ENCODE measurements around the gene DCD. TPM values are rescaled to one million over a fixed set of nuclear protein-coding genes. Genes with fewer than 3 reads are reported as not detected.
A peak's percentile ranks its signal among the peaks of the same experiment; 100 is the strongest.

Gene DCD
- total RNA-seq, 1 donor from 2014 or later, result not detected

GRCh38 chr12:54608769-54609168 lies 39.4 kb downstream of the DCD start:
- no peak for DNase-seq (ENCODE audit: low read depth in 2 of 2)

DNA sequence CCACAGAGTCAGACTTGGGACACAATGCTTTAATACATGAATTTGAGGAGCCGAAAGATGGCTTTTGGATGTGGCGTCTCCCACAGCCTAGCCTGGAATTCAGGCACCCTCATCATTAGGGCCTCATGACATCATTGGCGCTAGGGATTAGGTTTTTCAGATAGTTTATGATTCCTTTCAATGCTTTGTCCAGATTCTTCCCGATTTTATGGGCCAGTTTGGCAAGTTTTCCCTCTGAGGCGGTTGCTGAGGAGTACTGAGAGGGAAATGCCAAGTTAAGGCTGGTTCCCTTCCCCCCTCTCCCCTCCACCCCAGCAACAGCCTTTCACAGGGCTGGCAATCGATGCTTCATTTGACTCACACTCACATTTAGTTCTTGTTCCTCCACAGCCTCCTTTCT lies 40.0 kb downstream of the DCD start:
- no peak for DNase-seq (ENCODE audit: low read depth in 2 of 2)

DNA sequence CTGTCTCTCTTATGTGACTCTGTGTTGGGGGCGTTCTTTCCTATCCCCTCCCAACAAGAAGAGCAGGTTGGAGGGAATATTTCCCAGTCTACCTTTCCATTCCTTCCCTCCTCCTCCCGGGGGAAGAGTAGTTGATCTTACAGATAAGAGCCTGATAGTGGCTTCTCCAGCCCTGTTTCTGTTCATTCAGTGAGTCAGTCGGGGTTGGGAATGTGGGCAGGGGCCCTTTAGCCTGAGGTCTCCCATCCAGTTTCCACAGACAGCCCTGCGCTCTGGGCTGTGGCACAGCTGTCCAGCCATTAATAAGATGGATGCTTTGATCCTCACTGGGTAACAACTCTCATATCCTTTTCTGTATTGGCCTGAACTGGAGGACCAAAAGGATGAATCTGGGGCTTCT lies 41.6 kb downstream of the DCD start:
- no peak for DNase-seq (ENCODE audit: low read depth in 2 of 2)

DNA sequence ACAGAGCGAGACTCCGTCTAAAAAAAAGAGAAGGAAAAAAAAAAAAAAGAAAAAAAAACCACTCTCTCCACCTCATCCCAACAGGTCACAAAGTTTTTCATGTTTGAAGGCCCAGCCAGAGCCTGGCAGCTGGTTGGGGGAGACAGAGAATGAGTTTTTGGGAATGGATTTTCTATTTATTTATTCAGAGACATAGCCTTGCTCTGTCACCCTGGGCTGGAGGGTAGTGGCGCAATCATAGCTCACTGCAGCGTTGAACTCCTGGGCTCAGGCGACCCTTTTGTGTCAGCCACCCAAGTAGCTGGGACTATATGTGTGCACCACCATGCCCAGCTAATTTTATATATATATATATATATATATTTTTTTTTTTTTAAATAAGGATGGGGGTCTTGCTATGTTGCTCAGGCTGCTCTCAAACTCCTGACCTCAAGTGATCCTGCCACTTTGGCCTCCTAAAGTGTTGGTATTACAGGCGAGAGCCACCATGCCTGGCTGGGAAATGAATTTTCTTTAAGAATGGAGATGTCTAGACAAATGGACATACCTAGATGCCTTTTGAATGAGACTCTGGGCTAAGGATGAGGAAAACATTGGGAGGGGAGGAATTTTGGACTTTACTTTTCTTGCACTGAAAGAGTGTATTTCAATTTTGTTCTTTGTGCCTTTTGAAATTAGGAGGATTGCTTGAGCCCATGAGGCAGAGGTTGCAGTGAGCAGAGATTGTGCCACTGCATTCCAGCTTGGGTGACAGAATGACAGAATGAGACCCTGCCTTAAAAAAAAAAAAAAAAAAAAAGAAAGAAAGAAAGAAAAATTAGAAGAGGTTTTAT lies 42.8 kb downstream of the DCD start:
- no peak for DNase-seq (ENCODE audit: low read depth in 2 of 2)

DNA sequence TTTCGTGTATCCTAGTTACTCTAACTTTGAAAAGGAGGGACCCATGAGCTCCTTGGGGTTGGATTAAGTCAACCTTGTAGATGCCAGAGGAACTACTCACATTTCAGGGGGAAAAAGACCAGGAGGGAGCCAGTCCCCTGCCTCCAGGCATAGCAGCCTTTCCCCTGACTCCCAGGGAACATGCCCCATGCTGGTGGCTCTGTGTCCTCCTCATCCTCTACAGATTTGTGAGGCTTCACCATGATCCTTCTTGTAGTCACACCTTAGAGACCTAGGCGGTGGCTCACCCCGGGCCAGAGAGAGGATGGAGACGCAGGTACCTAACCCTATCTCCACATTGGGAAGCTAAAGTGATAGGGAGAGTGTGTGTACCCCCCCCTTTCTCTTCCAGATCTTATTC lies 43.7 kb downstream of the DCD start:
- DNase-seq (ENCODE audit: low read depth in 2 of 2), result no peak

- DNase-seq (ENCODE audit: low read depth in 2 of 2), result no peak
These were observed 44.3 kb downstream of the DCD start for GRCh38 chr12:54603872-54604271.

GRCh38 chr12:54603173-54603814 lies 44.9 kb downstream of the DCD start:
- DNase-seq (ENCODE audit: low read depth in 2 of 2), result peak; percentile 73 to 76

GRCh38 chr12:54602661-54603060 lies 45.5 kb downstream of the DCD start:
- no peak for DNase-seq (ENCODE audit: low read depth in 2 of 2)

DNA sequence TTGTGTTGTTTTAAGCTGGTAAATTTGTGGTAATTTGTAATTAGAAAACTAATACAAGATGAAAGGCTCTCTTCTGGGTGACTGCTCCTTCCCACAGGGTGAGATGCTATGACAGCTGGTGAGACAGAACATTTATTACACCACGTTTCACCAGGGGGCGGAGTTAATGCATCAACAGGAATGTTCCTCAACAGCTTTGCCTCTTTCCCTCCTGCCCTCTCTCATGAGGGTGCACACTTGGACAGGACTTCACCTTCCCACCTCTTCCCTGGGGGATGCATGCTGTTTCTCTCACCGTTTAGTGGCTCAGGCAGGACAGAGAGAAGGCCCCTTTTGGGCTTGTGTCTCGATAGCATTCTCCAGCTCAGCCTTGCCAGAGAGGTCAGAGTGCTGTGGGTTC lies 46.3 kb downstream of the DCD start:
- DNase-seq (ENCODE audit: low read depth in 2 of 2), result no peak

- no peak for DNase-seq (ENCODE audit: low read depth in 2 of 2)
These were observed 49.2 kb downstream of the DCD start for GRCh38 chr12:54598970-54599369.

DNA sequence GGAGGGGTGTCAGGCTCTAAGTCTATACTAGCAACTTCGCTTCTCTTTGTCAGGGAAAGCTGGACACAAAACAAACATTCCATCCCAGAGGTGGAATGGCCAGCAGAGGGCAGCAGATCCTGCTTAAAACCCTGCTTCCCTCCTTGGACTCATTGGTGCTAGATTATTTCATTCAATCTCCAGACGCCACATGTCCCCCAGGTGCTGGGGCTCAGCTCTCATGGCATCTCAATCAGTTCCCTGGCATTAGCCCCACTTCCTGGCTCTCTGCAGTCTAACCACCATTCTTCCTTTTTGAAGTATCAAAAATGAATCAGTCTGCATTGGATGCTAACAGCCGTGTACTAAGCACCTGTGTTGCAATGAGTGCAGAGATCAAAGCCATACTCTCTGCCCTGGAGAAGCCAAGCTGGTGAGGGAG lies 51.6 kb downstream of the DCD start:
- DNase-seq (ENCODE audit: low read depth in 2 of 2), result peak; percentile 68 to 74

DNA sequence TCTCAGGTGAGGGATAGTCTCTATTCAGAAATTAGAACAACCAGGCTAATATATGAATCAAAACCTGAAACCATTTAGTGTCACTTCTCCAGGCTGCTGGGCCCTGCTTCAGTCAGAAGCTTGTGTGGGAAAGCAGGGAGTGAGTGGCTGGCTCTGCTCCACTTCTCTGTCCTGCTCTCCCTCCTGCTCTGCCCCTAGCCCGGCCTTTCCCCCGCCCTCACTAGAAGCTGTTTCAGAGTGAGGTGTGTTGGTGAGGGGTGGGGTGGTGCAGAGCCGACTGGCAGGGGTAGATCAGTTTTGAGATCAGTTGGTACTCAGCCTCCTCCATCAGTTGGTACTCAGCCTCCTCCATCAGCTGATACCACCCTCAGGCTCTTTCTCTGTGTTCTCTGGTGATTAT lies 52.7 kb downstream of the DCD start:
- no peak for DNase-seq (ENCODE audit: low read depth in 2 of 2)

Other genes starting within 250 kb of the DCD start
- 257 and 294 TPM in 2 replicates for gene ITGA5, start 229.1 kb downstream of the DCD start, total RNA-seq
- gene GTSF1, start 174.8 kb downstream of the DCD start, total RNA-seq, result not detected in 2 replicates
- gene NCKAP1L, start 150.6 kb downstream of the DCD start, total RNA-seq, result under 0.01 TPM in 1 of 2 replicates, not detected in the other
- not detected in 2 replicates for gene PDE1B, start 98.8 kb downstream of the DCD start, total RNA-seq
- gene PPP1R1A, start 59.7 kb downstream of the DCD start, total RNA-seq, result not detected in 2 replicates
- gene LACRT, start 13.5 kb downstream of the DCD start, total RNA-seq, result not detected in 2 replicates
- gene MUCL1, start 206.2 kb upstream of the DCD start, total RNA-seq, result not detected in 2 replicates

All from lung microvascular endothelial cell (primary cell).